HG02588 (cell line): ENCODE results near the gene EIF2B5.

Source experiments
- ATAC-seq: cut with Tn5 transposase; IDR thresholded peaks from one replicate; pipeline ENCODE4 v1.9.1; 2021; ENCODE audit warnings: mild to moderate bottlenecking, moderate library complexity; ENCODE audit not compliant: unreplicated experiment

The EIF2B5 gene

DNA sequence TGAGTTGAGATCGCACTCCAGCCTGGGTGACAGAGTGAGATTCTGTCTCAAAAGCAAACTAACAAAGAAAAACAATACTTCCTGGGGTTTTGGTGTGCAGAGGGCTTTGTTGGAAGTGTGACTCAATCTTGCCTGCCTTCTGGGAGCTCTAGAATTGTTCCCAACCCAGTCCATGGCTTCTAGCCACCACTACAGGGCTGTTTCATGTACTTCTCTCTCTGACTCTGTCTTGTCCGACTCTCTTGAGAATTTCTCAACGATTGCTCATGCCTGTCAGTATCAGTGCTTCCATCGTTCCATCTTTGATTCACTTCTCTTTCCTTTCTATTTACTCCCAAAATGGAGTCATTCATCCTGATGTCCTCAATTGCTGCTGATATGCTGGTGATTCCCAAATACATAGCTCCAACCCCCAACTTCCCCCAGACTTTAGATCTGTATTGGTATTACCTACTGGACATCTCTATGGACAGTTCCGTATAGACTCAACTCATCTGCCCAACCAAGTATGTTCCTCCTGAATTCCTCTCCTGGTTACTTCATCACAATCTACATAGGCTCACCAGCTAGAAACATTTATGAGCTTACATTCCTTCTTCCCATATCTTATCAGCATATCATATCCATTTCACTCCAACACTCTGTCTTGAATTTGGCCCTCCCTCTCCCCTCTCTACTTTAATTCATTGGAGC is 37.7 kb downstream of the EIF2B5 start:
- ATAC-seq = no peak

DNA sequence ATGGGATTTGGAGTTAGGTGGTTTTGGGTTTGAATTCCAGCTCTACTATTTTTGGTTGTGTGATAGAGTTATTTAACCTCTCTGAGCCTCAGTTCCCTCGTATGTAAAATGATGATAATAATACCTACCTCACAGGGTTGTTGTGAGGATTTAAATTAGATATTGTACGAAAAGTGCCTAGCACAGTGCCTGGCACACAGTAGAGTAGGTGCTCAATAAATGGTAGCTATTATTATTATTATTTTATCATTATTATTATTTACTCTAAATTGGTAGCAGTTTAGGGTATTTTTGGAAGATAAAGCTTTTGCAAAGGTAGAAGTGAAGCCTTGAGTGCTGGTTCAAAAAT is 38.2 kb downstream of the EIF2B5 start:
- no peak for ATAC-seq

DNA sequence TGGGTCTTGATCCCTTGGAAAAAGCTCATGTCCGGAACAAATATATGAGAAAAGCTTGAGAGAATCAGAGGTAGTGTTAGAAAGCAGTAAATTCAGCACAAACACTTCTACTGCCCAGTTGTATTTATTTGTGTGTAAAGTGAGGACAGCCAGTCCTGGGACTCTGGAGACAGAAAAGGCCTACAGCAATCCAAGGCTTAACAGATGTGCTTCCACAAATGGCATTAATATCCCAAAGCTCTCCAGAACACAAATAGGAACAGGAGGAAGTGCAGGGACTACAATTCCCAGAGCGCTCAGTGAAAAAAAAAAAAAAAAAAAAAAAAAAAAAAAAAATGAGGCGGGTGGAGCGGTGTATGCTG is 39.1 kb downstream of the EIF2B5 start:
- no peak for ATAC-seq

GRCh38 chr3:184174646-184175492 is 39.7 kb downstream of the EIF2B5 start, which contains the start of gene AP2M1:
TSS of gene AP2M1 (plus strand) at chr3:184174855. CDS start at chr3:184176994, 2,139 bp downstream.
- peak; percentile 94 for ATAC-seq

DNA sequence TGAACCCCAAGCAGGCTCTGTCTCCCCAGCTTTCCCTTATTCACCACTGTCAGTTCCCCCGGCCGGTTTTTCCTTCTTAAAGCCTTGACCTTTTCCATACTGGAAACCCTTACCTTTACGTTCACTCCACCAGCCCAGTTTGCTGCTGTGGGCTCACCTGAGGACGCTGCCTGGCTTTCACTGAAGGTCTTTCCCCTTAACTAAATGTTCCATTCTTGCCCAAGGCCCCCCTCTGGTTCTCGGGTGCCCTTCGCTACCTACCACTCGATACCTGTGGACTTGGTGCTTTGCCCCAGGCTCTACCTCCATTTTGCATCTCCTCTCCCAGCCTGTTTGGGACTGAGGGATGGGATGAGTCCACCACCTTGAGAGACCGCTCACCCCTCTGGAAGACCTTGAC is 40.3 kb downstream of the EIF2B5 start:
- no peak for ATAC-seq

DNA sequence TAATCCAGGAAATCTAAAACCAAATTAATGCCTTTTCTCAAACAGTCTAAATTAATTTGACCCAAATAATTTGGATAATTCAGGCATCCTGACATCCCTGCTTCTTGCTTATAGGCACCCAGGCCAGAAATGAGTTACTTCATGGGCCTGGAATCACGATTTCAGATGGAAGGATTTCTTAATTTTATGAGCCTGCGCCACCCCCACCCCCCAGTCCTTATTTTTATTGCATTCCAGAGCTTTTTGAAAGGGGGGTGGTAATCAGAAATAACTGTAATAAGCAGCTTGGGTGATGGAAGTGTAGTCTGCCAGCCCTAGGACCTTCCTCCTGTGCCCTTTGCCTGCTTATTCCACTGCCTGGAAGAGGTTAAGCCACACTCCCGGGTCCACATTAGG is 40.8 kb downstream of the EIF2B5 start:
- no peak for ATAC-seq

DNA sequence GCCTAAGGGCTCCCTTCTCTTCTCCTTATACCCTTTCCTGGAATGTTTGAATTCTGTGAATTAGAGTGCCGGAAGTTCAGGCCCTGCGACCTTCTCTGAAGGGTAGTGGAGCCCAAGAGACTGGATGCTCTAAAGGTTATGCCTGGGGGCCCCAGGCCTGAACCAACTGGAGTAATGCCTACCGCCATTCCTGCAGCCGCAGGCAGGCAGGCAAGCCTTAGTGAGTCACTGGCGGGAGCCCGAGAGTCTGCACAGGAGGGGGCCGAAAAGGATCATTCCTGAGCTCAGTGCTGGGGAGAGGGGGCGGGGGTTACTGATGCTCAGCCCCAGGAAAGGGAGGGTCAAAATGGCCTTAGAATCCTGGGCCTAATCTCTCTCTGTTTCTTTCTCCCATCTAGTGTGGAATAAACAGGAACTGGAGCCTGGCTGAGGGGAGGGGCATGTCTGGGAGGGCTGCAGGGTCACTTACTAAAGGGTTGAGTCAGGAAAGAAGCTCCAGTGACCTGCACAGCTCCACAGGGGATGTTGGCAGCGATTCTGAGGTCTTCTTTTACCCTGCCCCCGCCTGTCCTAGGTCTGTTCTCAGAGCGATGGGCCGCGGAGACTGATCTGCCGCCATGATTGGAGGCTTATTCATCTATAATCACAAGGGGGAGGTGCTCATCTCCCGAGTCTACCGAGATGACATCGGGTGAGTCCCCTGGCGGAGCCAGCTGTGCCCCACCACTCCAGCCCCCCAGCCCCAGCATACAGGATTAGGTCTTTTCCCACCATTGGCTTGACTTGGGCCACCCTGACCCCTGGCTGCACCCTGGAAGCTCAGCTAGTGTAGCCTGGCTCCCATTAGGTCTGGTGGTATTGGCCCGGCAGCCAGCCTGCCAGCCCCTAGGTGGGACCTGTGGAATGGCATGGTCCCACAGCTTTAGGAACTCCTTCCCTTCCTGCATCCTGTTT is 41.5 kb downstream of the EIF2B5 start:
- no peak for ATAC-seq

GRCh38 chr3:184177331-184177731 is 42.2 kb downstream of the EIF2B5 start:
- ATAC-seq = no peak

- ATAC-seq = no peak
These were observed 42.7 kb downstream of the EIF2B5 start for GRCh38 chr3:184177767-184178306.

- no peak for ATAC-seq
These were observed 43.5 kb downstream of the EIF2B5 start for GRCh38 chr3:184178521-184179138.

DNA sequence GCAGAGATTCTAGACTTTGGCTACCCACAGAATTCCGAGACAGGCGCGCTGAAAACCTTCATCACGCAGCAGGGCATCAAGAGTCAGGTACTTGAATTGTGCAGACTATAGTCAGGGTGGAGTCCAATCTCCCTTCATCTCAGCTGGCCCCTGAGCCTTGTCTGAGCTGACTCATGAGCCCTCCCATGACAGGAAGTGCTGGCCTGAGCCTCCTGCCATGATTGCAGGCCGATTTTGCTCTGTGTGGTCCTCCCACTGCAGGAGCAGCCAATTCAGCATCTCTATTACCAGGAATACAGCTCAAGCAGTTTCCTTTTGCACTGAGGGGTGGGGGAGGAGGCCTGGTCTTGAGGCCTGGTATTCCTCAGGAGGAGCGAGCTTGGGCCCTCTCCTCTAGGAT is 45.0 kb downstream of the EIF2B5 start:
- no peak for ATAC-seq

- no peak for ATAC-seq
These were observed 46.4 kb downstream of the EIF2B5 start for GRCh38 chr3:184181596-184181995.

DNA sequence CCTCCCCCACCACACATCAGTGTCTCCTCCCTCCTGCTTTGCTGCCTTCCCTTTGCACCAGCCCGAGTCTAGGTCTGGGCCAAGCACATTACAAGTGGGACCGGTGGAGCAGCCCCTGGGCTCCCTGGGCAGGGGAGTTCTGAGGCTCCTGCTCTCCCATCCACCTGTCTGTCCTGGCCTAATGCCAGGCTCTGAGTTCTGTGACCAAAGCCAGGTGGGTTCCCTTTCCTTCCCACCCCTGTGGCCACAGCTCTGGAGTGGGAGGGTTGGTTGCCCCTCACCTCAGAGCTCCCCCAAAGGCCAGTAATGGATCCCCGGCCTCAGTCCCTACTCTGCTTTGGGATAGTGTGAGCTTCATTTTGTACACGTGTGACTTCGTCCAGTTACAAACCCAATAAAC is 48.5 kb downstream of the EIF2B5 start:
- ATAC-seq = no peak

- ATAC-seq = no peak
These were observed 49.5 kb downstream of the EIF2B5 start for GRCh38 chr3:184184546-184185230.

- peak; percentile 86 for ATAC-seq
These were observed 50.5 kb downstream of the EIF2B5 start for GRCh38 chr3:184185461-184186183.

DNA sequence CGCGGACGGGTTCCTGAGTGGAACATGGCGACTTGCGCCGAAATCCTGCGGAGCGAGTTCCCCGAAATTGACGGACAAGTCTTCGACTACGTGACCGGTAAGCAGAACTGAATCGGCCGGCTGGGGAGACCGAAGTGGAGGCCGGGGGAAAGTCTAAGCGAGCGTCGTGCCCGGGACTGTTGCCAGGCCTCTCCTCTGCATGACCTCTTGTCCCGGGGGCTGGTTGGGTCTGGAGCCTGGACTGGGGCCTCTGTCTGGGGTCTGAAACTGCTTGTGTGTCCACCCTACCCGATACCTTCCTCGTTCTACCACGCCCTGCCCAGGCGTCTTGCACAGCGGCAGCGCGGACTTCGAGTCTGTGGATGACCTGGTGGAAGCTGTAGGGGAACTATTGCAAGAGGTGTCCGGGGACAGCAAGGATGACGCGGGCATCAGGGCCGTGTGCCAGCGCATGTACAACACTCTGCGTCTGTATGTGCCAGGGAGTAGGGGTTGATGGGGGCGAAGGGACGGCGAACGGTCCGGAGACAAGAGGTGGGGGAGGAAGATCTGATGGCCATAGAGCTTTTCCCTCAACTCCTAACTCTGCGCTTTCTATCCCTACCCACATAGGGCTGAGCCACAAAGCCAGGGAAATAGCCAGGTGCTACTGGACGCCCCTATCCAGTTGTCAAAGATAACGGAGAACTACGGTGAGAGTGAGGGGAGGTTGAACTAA is 51.2 kb downstream of the EIF2B5 start, which contains the start of gene ABCF3:
ABCF3 (plus strand) TSS at position 16 of the 718 bp plus-strand sequence; CDS start at position 25, 9 bp downstream.
- peak; percentile 31 for ATAC-seq

DNA sequence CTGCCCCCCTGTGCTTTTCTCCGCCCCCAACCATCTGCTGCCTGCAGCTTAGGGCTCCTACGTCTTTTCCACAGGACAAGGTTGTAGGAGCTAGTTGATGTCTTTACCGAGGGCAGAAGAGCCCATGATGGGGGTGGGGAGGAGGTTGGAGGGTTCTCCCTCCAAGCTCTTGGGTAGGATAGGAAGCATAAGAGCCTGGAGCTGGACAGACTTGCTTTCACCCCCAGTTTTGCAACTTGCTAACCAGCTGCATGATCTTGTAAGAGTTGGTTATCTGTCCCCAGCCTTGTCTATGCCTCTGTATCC is 51.7 kb downstream of the EIF2B5 start:
- ATAC-seq = no peak

- no peak for ATAC-seq
These were observed 52.9 kb downstream of the EIF2B5 start for GRCh38 chr3:184188080-184188479.

GRCh38 chr3:184189421-184189820 is 54.3 kb downstream of the EIF2B5 start:
- ATAC-seq = no peak
